ENCODE results near the gene NUCKS1. TPM values are rescaled to one million over a fixed set of nuclear protein-coding genes. Genes with fewer than 3 reads are reported as not detected.

Gene NUCKS1
- polyA plus RNA-seq, 4 donors, result 298 to 407 (median 360) TPM

- no peak for DNase-seq (ENCODE audit: low read depth in 4 of 4, low spot score in 3 of 4)
Observed at GRCh38 chr1:205772607-205773032, 22.6 kb upstream of the NUCKS1 start.

- no peak for DNase-seq (ENCODE audit: low read depth in 4 of 4, low spot score in 3 of 4)
Observed at GRCh38 chr1:205770618-205771017, 20.6 kb upstream of the NUCKS1 start.

- no peak for DNase-seq (ENCODE audit: low read depth in 4 of 4, low spot score in 3 of 4)
Observed at GRCh38 chr1:205769641-205770365, 19.8 kb upstream of the NUCKS1 start.

GRCh38 chr1:205767248-205767647 lies 17.3 kb upstream of the NUCKS1 start:
- DNase-seq (ENCODE audit: low read depth in 4 of 4, low spot score in 3 of 4), result no peak

GRCh38 chr1:205766570-205766969 lies 16.6 kb upstream of the NUCKS1 start:
- no peak for DNase-seq (ENCODE audit: low read depth in 4 of 4, low spot score in 3 of 4)

- no peak for DNase-seq (ENCODE audit: low read depth in 4 of 4, low spot score in 3 of 4)
Observed at GRCh38 chr1:205766038-205766437, 16.1 kb upstream of the NUCKS1 start.

- DNase-seq (ENCODE audit: low read depth in 4 of 4, low spot score in 3 of 4), result no peak
Observed at GRCh38 chr1:205764578-205764977, 14.6 kb upstream of the NUCKS1 start.

- DNase-seq (ENCODE audit: low read depth in 4 of 4, low spot score in 3 of 4), result no peak
Observed at GRCh38 chr1:205763980-205764379, 14.0 kb upstream of the NUCKS1 start.

GRCh38 chr1:205760606-205761005 lies 10.6 kb upstream of the NUCKS1 start:
- DNase-seq (ENCODE audit: low read depth in 4 of 4, low spot score in 3 of 4), result no peak

GRCh38 chr1:205756552-205756951 lies 6.6 kb upstream of the NUCKS1 start:
- no peak for DNase-seq (ENCODE audit: low read depth in 4 of 4, low spot score in 3 of 4)

GRCh38 chr1:205754857-205755256 lies 4.9 kb upstream of the NUCKS1 start:
- no peak for DNase-seq (ENCODE audit: low read depth in 4 of 4, low spot score in 3 of 4)

- DNase-seq (ENCODE audit: low read depth in 4 of 4, low spot score in 3 of 4), result no peak
Observed at GRCh38 chr1:205751036-205751651, 1.2 kb upstream of the NUCKS1 start.

GRCh38 chr1:205749234-205750137 lies 496 bp downstream of the NUCKS1 start:
- DNase-seq (ENCODE audit: low read depth in 4 of 4, low spot score in 3 of 4), result peak; percentile 83 to 89 (median 84)

- peak; percentile 26 to 55 (median 36) for DNase-seq (ENCODE audit: low read depth in 4 of 4, low spot score in 3 of 4)
Observed at GRCh38 chr1:205748403-205749233, 1.4 kb downstream of the NUCKS1 start.

- DNase-seq (ENCODE audit: low read depth in 4 of 4, low spot score in 3 of 4), result no peak
Observed at GRCh38 chr1:205746757-205747412, 3.1 kb downstream of the NUCKS1 start.

GRCh38 chr1:205744403-205744802 lies 5.6 kb downstream of the NUCKS1 start:
- no peak for DNase-seq (ENCODE audit: low read depth in 4 of 4, low spot score in 3 of 4)

GRCh38 chr1:205743977-205744376 lies 6.0 kb downstream of the NUCKS1 start:
- no peak for DNase-seq (ENCODE audit: low read depth in 4 of 4, low spot score in 3 of 4)

GRCh38 chr1:205741681-205742080 lies 8.3 kb downstream of the NUCKS1 start:
- DNase-seq (ENCODE audit: low read depth in 4 of 4, low spot score in 3 of 4), result no peak

GRCh38 chr1:205739348-205740160 lies 10.4 kb downstream of the NUCKS1 start:
- DNase-seq (ENCODE audit: low read depth in 4 of 4, low spot score in 3 of 4), result no peak

Data from left renal pelvis (tissue), 4 donors.